NCI-H1436 (cell line): ENCODE results near the gene RBM47.
"Not testable (repeated sequence)": the region's sequence is repeated elsewhere in the genome, so short reads cannot be mapped to it uniquely, and the experiment has no call there.

ENCODE experiments used
- DNase-seq: peaks from one replicate; lab custom pipeline; 2025; lab: John Stamatoyannopoulos, UW

RBM47 gene

GRCh38 chr4:40439519-40439918 is 190.1 kb downstream of the RBM47 start:
- DNase-seq = no peak

- DNase-seq = no peak
These were observed 191.2 kb downstream of the RBM47 start for GRCh38 chr4:40438384-40439026.

GRCh38 chr4:40437741-40438383 is 191.8 kb downstream of the RBM47 start:
- no peak for DNase-seq

- not testable (repeated sequence) for DNase-seq
These were observed 194.4 kb downstream of the RBM47 start for GRCh38 chr4:40435306-40435705.

- DNase-seq = no peak
These were observed 195.5 kb downstream of the RBM47 start for GRCh38 chr4:40434126-40434687.

- DNase-seq = no peak
These were observed 197.2 kb downstream of the RBM47 start for GRCh38 chr4:40432504-40432903.

- not testable (repeated sequence) for DNase-seq
These were observed 201.8 kb downstream of the RBM47 start for GRCh38 chr4:40427871-40428270.

GRCh38 chr4:40427128-40427527 is 202.5 kb downstream of the RBM47 start:
- no peak for DNase-seq

GRCh38 chr4:40425799-40426574 is 203.7 kb downstream of the RBM47 start:
- no peak for DNase-seq

- DNase-seq = no peak
These were observed 205.9 kb downstream of the RBM47 start for GRCh38 chr4:40423735-40424134.

- no peak for DNase-seq
These were observed 207.6 kb downstream of the RBM47 start for GRCh38 chr4:40421839-40422708.

- no peak for DNase-seq
These were observed 210.3 kb downstream of the RBM47 start for GRCh38 chr4:40419231-40419912.

GRCh38 chr4:40418430-40419230 is 211.0 kb downstream of the RBM47 start:
- no peak for DNase-seq

GRCh38 chr4:40417941-40418340 is 211.7 kb downstream of the RBM47 start:
- DNase-seq = no peak

- DNase-seq = no peak
These were observed 215.0 kb downstream of the RBM47 start for GRCh38 chr4:40414673-40415072.

- no peak for DNase-seq
These were observed 216.5 kb downstream of the RBM47 start for GRCh38 chr4:40412866-40413795.

GRCh38 chr4:40412388-40412787 is 217.3 kb downstream of the RBM47 start:
- DNase-seq = no peak

- DNase-seq = no peak
These were observed 219.8 kb downstream of the RBM47 start for GRCh38 chr4:40409835-40410234.

GRCh38 chr4:40407468-40407867 is 222.2 kb downstream of the RBM47 start:
- not testable (repeated sequence) for DNase-seq
